WTC11 (cell line): Measurements from ENCODE around the gene ADAMTS2. TPM values are rescaled to one million over a fixed set of nuclear protein-coding genes. Genes with fewer than 3 reads are reported as not detected.
A peak's percentile ranks its signal among the peaks of the same experiment; 100 is the strongest.

Experiments
- ATAC-seq: fragments of 200-7000 bp; cut with Tn5 transposase; 2 replicates; pipeline ENCODE4 v1.10.0; 2021; ENCODE audit warnings: mild to moderate bottlenecking, moderate library complexity
- CTCF ChIA-PET: fragments of 300-600 bp; sonication (Branson Sonifier 250); formaldehyde crosslinking; loops from one replicate; lab custom pipeline; 2021; ENCODE audit warnings: antibody characterized with exemption; lab: Charles Lee
- POLR2A ChIA-PET: fragments of 350-600 bp; sonication (Branson Sonifier 250); formaldehyde crosslinking; loops from one replicate; lab custom pipeline; 2021; ENCODE audit warnings: antibody characterized with exemption; lab: Charles Lee
- DNase-seq: peaks from one replicate; pipeline ENCODE4 v3.0.0; 2021; ENCODE audit warnings: low spot score
- H3K27ac Mint-ChIP-seq: 2 replicates; pipeline ENCODE4 v1.8.0; 2021; ENCODE audit warnings: mixed read lengths
- H3K27me3 Mint-ChIP-seq: 2 replicates; pipeline ENCODE4 v1.8.0; 2021; ENCODE audit warnings: low read depth, mild to moderate bottlenecking, moderate library complexity, mixed read lengths
- H3K36me3 Mint-ChIP-seq: 2 replicates; pipeline ENCODE4 v1.8.0; 2021; ENCODE audit warnings: mixed read lengths
- H3K4me1 Mint-ChIP-seq: 2 replicates; pipeline ENCODE4 v1.8.0; 2022; ENCODE audit warnings: mixed read lengths
- H3K4me3 Mint-ChIP-seq: 2 replicates; pipeline ENCODE4 v1.8.0; 2021; ENCODE audit warnings: mild to moderate bottlenecking, moderate library complexity, mixed read lengths
- H3K9me3 Mint-ChIP-seq: 2 replicates; pipeline ENCODE4 v1.8.0; 2021; ENCODE audit warnings: mixed read lengths
- AFF4 ChIP-seq: sonication (generic); formaldehyde crosslinking; IDR thresholded peaks from 2 replicates; pipeline ENCODE4 v1.8.1; 2023; ENCODE audit warnings: mild to moderate bottlenecking, missing genetic modification reagents, borderline replicate concordance
- ATF1 ChIP-seq: sonication (generic); formaldehyde crosslinking; IDR thresholded peaks from 2 replicates; pipeline ENCODE4 v1.8.1; 2023; ENCODE audit warnings: mild to moderate bottlenecking, moderate library complexity, missing genetic modification reagents
- CBFB ChIP-seq: sonication (generic); formaldehyde crosslinking; IDR thresholded peaks from 2 replicates; pipeline ENCODE4 v1.8.1; 2022; ENCODE audit warnings: mild to moderate bottlenecking, low read depth, missing genetic modification reagents
- CREM ChIP-seq: sonication (generic); formaldehyde crosslinking; IDR thresholded peaks from 2 replicates; pipeline ENCODE4 v1.8.1; 2022; ENCODE audit warnings: mild to moderate bottlenecking, missing genetic modification reagents, moderate library complexity
- CTCF ChIP-seq: fragments of 200-600 bp; IDR thresholded peaks from 2 replicates; pipeline ENCODE4 v1.8.0; 2022; ENCODE audit warnings: antibody characterized with exemption
- GRHL2 ChIP-seq: fragments of 250-450 bp; sonication (Bioruptor Pico); IDR thresholded peaks from 2 replicates; pipeline ENCODE4 v1.8.0; 2022; ENCODE audit warnings: mild to moderate bottlenecking, moderate library complexity; ENCODE audit not compliant: insufficient replicate concordance, severe bottlenecking
- MAX ChIP-seq: sonication (generic); formaldehyde crosslinking; IDR thresholded peaks from 2 replicates; pipeline ENCODE4 v1.8.0; 2022; ENCODE audit warnings: mild to moderate bottlenecking, missing genetic modification reagents
- MLX ChIP-seq: sonication (generic); formaldehyde crosslinking; IDR thresholded peaks from 2 replicates; pipeline ENCODE4 v1.8.1; 2023; ENCODE audit warnings: mild to moderate bottlenecking, missing genetic modification reagents, moderate library complexity
- NFE2L1 ChIP-seq: sonication (generic); formaldehyde crosslinking; IDR thresholded peaks from 2 replicates; pipeline ENCODE4 v1.8.1; 2023; ENCODE audit warnings: missing genetic modification reagents
- PRDM15 ChIP-seq: sonication (generic); formaldehyde crosslinking; IDR thresholded peaks from 2 replicates; pipeline ENCODE4 v1.8.0; 2022; ENCODE audit warnings: missing genetic modification reagents
- PREB ChIP-seq: sonication (generic); formaldehyde crosslinking; IDR thresholded peaks from 2 replicates; pipeline ENCODE4 v1.8.1; 2022; ENCODE audit warnings: mild to moderate bottlenecking, missing genetic modification reagents, moderate library complexity, borderline replicate concordance
- TEAD4 ChIP-seq: sonication (generic); formaldehyde crosslinking; IDR thresholded peaks from 2 replicates; pipeline ENCODE4 v1.8.0; 2022; ENCODE audit warnings: mild to moderate bottlenecking, missing genetic modification reagents
- ZNF263 ChIP-seq: sonication (generic); formaldehyde crosslinking; IDR thresholded peaks from 2 replicates; pipeline ENCODE4 v1.8.1; 2022; ENCODE audit warnings: low read depth, mild to moderate bottlenecking, moderate library complexity, missing genetic modification reagents
- ZNF396 ChIP-seq: fragments of 250-450 bp; sonication (Bioruptor Pico); IDR thresholded peaks from 2 replicates; pipeline ENCODE4 v1.8.0; 2021; ENCODE audit warnings: mild to moderate bottlenecking, moderate library complexity, borderline replicate concordance
- ZNF671 ChIP-seq: fragments of 250-450 bp; sonication (Bioruptor Pico); IDR thresholded peaks from 2 replicates; pipeline ENCODE4 v1.8.0; 2021; ENCODE audit warnings: mild to moderate bottlenecking
- total RNA-seq: library from RNA; stranded (reverse); gene quantifications from 3 replicates; pipeline ENCODE4 v1.2.3, GENCODE V29; 2021
- TF ChIP-seq, protein P1 (sequence below): sonication (generic); formaldehyde crosslinking; IDR thresholded peaks from 2 replicates; pipeline ENCODE4 v1.8.1; 2023; ENCODE audit warnings: mild to moderate bottlenecking, missing genetic modification reagents, moderate library complexity
- TF ChIP-seq, protein P2 (sequence below): sonication (generic); formaldehyde crosslinking; IDR thresholded peaks from 2 replicates; pipeline ENCODE4 v1.8.1; 2022; ENCODE audit warnings: mild to moderate bottlenecking, moderate library complexity, missing genetic modification reagents
- TF ChIP-seq, protein P3 (sequence below): sonication (generic); formaldehyde crosslinking; conservative IDR thresholded peaks from 2 replicates; pipeline ENCODE4 v1.8.1; 2023; ENCODE audit warnings: mild to moderate bottlenecking, low read depth, missing genetic modification reagents, moderate library complexity

ADAMTS2 gene
- total RNA-seq, 1 experiment from 2014 or later, result 11.2 TPM

- ChIA-PET CTCF (no interaction called here), POLR2A (no interaction called here)
- no peaks in the 10 kb centered on the region for H3K9me3 Mint-ChIP-seq
- H3K4me1 Mint-ChIP-seq, result no peaks in the 10 kb centered on the region
- DNase-seq (no peak), ATAC-seq (no peak)
- H3K27ac Mint-ChIP-seq, result no peak overlapping the region
- no peak for TF ChIP-seq GRHL2
- TF ChIP-seq ATF1 (CRISPR knock-in tag), result no peak
- TF ChIP-seq NFE2L1 (CRISPR knock-in tag), result no peak
- TF ChIP-seq MLX (CRISPR knock-in tag), result no peak
- no peak for TF ChIP-seq PREB (CRISPR knock-in tag)
- no peak for TF ChIP-seq CREM (CRISPR knock-in tag)
- no peak for TF ChIP-seq PRDM15 (CRISPR knock-in tag)
- TF ChIP-seq MAX (CRISPR knock-in tag), result no peak
- TF ChIP-seq CBFB, result no peak
- no peak for TF ChIP-seq ZNF263 (CRISPR knock-in tag)
- no peak overlapping the region for H3K4me3 Mint-ChIP-seq
- H3K27me3 Mint-ChIP-seq, result no peaks in the 10 kb centered on the region
- no peaks in the 10 kb centered on the region for H3K36me3 Mint-ChIP-seq
Observed at GRCh38 chr5:179146277-179146676, 199.0 kb downstream of the ADAMTS2 start.

DNA sequence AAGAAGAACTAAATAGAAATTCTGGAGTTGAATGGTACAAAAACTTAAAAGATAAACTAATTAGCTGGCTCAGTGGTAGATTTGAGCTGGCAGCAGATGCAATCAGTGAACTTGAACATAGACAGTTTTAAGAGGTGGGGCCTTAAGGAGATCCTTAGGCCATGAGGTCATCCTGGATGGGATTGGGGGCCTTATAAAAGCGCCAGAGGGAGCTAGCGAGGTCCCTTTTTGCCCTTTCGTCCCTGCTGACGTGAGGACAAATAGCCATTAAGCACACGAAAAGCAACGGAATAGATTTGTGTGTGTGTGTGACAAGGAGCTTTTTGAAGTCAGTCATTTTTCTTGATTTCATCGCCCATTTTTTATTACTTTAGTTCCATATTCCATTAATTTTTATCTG, 201.8 kb downstream of the ADAMTS2 start:
- DNase-seq, result peak; percentile 60
- POLR2A ChIA-PET, result interaction anchor here (0.7 kb wide), 2 partner anchors 276 to 590 kb away, joined by 3 to 5 read pairs; no protein-coding TSS in a partner anchor
- TF ChIP-seq, protein P1, sequence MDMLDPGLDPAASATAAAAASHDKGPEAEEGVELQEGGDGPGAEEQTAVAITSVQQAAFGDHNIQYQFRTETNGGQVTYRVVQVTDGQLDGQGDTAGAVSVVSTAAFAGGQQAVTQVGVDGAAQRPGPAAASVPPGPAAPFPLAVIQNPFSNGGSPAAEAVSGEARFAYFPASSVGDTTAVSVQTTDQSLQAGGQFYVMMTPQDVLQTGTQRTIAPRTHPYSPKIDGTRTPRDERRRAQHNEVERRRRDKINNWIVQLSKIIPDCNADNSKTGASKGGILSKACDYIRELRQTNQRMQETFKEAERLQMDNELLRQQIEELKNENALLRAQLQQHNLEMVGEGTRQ (CRISPR knock-in tag), result no peak
- TF ChIP-seq ATF1 (CRISPR knock-in tag) (no peak), GRHL2 (no peak), AFF4 (no peak), TEAD4 (CRISPR knock-in tag) (no peak), CBFB (no peak), ZNF671 (CRISPR knock-in tag) (no peak), ZNF396 (CRISPR knock-in tag) (no peak), CTCF (no peak)
- TF ChIP-seq, protein P2, sequence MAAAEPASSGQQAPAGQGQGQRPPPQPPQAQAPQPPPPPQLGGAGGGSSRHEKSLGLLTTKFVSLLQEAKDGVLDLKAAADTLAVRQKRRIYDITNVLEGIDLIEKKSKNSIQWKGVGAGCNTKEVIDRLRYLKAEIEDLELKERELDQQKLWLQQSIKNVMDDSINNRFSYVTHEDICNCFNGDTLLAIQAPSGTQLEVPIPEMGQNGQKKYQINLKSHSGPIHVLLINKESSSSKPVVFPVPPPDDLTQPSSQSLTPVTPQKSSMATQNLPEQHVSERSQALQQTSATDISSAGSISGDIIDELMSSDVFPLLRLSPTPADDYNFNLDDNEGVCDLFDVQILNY (CRISPR knock-in tag), result no peak
- TF ChIP-seq, protein P3, sequence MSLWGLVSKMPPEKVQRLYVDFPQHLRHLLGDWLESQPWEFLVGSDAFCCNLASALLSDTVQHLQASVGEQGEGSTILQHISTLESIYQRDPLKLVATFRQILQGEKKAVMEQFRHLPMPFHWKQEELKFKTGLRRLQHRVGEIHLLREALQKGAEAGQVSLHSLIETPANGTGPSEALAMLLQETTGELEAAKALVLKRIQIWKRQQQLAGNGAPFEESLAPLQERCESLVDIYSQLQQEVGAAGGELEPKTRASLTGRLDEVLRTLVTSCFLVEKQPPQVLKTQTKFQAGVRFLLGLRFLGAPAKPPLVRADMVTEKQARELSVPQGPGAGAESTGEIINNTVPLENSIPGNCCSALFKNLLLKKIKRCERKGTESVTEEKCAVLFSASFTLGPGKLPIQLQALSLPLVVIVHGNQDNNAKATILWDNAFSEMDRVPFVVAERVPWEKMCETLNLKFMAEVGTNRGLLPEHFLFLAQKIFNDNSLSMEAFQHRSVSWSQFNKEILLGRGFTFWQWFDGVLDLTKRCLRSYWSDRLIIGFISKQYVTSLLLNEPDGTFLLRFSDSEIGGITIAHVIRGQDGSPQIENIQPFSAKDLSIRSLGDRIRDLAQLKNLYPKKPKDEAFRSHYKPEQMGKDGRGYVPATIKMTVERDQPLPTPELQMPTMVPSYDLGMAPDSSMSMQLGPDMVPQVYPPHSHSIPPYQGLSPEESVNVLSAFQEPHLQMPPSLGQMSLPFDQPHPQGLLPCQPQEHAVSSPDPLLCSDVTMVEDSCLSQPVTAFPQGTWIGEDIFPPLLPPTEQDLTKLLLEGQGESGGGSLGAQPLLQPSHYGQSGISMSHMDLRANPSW (CRISPR knock-in tag), result no peak

More for the DNA sequence above, 201.8 kb downstream of the ADAMTS2 start:
- no peak overlapping the region for H3K4me3 Mint-ChIP-seq
- H3K27ac Mint-ChIP-seq, result no peak overlapping the region
- CTCF ChIA-PET, result interaction anchor here (0.6 to 2.2 kb wide), 18 partner anchors 9 to 863 kb away, joined by 3 to 11 read pairs (median 3); partner anchors contain the start of genes ZNF354C, ZNF454 and ZNF879
- H3K9me3 Mint-ChIP-seq, result no peaks in the 10 kb centered on the region
- no peaks in the 10 kb centered on the region for H3K36me3 Mint-ChIP-seq
- peak; percentile 94 for ATAC-seq
- H3K4me1 Mint-ChIP-seq, result no peaks in the 10 kb centered on the region
- no peaks in the 10 kb centered on the region for H3K27me3 Mint-ChIP-seq
